GM13977 (cell line): ENCODE measurements around the gene LCN1.

Source experiments
- DNase-seq: peaks from one replicate; pipeline ENCODE4 v3.0.0; 2012; ENCODE audit warnings: low spot score
- in situ Hi-C: fragments of 300-500 bp; cut with MboI; formaldehyde crosslinking; loops from one replicate; pipeline ENCODE4 v1.12.0; 2022; ENCODE audit warnings: low sequenced_read_pairs, low pct_unique_long_range_greater_than_20kb, mixed read lengths, inconsistent platforms; ENCODE audit not compliant: unreplicated experiment
- TF ChIP-seq, protein P1 (sequence below): IDR thresholded peaks from 2 replicates; pipeline ENCODE4 v1.5.1; 2012; ENCODE audit warnings: mild to moderate bottlenecking, control low read depth; ENCODE audit not compliant: insufficient read depth; ENCODE audit errors: extremely low read depth, missing control alignments

Gene LCN1

DNA sequence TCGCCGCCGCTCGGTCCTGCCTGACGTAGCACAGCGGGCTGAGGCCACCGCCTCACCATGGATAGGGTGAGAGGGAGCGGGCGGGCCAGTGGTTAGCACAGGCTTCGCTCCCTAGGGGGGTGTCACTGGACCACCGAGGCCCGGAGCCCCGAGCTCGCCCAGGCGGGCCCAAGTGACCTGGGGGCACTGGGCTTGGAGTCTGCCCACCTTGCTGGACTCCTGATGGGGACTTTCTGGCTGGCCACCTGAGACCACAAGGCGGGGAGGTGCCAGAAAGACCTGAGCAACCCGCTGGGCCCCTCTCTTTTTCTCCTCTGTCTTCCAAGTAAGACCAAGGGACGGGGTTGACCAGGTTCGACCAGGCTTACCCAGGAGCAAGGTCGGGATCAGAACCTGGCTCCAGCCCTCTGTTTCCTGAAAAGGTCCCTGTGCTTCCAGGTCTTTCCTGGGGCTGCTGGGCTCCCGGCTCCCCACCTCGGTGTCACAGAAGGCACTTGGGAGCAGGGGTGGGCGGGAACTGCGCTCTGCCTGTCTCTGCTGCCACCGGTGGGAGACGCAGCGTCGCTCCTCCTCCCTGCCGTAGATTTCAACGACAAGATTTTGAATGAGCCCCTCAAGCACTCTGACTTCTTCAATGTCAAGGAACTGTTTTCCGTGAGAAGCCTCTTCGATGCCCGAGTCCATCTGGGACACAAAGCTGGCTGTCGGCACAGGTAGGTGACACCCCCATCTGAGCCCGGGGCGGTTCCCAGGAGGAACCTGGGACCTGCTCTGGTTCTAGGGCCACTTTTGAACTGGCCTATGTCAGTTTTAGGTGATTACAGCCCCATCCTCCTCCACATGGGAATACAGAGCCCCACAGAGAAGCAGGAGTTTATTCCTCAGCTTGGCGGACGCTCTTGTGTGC, 19.7 kb upstream of the LCN1 start:
- TF ChIP-seq, protein P1, sequence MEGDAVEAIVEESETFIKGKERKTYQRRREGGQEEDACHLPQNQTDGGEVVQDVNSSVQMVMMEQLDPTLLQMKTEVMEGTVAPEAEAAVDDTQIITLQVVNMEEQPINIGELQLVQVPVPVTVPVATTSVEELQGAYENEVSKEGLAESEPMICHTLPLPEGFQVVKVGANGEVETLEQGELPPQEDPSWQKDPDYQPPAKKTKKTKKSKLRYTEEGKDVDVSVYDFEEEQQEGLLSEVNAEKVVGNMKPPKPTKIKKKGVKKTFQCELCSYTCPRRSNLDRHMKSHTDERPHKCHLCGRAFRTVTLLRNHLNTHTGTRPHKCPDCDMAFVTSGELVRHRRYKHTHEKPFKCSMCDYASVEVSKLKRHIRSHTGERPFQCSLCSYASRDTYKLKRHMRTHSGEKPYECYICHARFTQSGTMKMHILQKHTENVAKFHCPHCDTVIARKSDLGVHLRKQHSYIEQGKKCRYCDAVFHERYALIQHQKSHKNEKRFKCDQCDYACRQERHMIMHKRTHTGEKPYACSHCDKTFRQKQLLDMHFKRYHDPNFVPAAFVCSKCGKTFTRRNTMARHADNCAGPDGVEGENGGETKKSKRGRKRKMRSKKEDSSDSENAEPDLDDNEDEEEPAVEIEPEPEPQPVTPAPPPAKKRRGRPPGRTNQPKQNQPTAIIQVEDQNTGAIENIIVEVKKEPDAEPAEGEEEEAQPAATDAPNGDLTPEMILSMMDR, result no peak
- DNase-seq, result peak; percentile 81
- in situ Hi-C loops, result no loop called here

DNA sequence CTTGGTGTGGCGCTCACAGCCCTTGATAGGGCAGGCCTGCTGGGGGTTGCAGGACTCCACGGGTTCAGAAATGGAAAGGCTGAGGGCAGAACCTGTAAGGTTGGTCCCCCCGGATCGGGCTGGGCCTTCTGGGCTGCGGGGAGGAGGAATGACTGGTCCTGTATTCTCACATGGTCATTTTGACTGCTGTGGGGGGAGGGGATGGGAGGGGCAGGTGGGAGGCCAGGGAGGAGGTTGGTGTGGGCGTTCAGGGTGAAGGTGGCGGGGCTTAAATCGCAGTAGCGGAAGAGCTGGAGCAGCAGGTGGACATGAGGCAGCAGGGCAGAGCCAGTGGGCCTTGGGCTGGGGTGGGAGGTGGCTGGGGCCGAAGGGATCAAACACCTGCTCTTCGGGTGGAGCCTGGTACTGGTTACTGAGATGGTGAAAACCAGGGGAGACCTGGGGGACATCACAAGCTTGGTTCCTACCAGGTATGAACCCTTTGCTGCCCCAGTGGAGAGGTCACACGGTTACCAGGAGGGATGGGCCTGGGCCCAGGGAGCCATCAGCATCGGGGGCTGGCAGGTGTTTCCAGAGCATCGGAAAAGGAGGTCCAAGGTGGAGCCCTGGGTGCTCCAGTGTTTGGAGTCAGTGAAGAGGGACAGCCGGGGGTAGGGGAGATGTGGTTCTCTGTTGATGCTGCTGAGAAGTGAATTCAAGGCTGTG, 18.9 kb upstream of the LCN1 start:
- in situ Hi-C loops, result no loop called here
- TF ChIP-seq, protein P1, result no peak

DNA sequence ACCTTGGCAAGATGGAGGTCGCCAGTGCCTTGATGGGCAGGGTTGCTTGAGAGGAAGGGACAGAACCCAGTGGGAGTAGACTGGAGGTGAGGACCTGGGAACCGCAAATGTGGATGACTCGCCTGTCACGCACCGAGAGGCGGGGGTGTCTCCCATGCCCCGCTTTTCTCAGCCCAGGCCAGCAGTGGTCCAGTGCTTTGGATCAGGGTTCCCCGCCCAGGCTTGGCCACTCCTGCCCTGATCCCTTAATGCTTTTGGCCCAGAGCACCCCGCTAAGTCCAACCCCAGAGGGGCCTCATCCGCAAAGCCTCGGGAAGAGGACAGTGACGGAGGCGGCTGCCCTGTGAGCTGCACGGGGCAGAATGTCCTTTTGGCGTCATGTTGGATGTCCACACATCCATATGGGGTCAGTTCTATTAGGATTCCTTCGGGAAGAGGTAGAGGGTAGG, 18.3 kb upstream of the LCN1 start:
- in situ Hi-C loops, result no loop called here
- TF ChIP-seq, protein P1, result no peak
- no peak for DNase-seq

More for the DNA sequence above, 18.9 kb upstream of the LCN1 start:
- no peak for DNase-seq

DNA sequence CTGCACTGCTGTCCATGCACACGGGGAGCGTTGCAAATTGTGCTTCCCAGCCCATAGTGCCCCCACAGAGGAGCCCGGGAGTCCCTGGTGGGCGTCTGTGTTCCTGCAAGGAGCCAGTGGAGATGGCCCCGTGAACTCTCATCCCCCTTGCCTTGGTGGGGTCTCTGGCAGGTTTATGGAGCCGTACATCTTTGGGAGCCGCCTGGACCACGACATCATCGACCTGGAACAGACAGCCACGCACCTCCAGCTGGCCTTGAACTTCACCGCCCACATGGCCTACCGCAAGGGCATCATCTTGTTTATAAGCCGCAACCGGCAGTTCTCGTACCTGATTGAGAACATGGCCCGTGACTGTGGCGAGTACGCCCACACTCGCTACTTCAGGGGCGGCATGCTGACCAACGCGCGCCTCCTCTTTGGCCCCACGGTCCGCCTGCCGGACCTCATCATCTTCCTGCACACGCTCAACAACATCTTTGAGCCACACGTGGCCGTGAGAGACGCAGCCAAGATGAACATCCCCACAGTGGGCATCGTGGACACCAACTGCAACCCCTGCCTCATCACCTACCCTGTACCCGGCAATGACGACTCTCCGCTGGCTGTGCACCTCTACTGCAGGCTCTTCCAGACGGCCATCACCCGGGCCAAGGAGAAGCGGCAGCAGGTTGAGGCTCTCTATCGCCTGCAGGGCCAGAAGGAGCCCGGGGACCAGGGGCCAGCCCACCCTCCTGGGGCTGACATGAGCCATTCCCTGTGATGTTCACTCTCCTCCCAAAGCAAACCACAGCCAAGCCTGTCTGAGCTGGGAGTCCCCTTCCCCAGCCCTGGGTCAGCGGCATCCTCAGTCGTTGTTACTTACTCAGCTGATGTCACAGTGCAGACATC, 17.6 kb upstream of the LCN1 start:
- in situ Hi-C loops, result no loop called here
- TF ChIP-seq, protein P1, result no peak
- no peak for DNase-seq

DNA sequence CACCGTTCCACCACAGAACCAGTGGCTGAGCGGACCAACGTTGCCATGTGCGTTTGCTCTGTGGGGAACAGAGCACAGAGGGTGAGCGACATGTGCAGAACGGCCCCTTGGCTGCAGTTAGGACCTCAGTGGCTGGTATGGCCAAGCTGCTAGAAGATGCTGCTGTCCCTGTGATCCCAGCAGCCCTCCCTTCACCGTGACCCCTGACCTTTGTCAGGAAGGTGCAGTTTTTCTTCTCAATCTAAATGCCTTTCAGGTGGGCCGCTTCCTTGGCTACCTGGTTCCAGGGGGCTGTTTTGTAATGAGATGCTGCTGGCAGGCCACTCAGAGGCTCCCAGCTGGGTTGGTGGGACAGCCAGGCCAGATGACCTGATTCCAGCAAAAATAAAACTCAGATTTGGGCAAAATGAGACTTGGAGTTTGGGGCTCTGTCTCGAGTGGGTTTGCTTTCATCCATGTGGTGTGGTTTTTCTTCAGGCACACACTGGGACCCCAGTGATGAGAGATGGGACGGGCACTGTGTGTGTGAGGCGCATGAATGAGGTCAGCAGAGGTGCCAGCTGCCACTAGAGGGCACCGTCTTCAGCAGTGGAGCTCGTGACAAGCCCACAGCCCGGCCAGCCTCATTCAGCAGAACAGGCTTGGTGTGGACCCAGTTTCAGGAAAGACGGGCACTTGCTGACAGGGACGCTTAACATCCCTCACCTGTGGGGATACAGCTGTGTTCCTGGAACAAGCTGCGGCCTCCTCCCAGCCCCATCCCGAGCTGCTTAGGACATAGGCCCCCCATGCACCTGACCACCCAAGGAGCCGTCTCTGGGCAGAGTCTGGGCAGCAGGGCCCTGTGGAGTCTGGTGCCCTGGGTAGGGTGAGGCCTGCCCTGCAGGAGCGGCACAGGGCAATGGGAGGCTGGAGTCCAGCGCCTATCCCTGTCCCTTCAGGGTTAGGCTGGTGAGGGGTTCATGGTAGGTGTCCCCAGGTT, 16.7 kb upstream of the LCN1 start:
- in situ Hi-C loops, result no loop called here
- peak; percentile 80 for DNase-seq
- TF ChIP-seq, protein P1, result peak; percentile 86
